Measurements from ENCODE around the gene EOGT. TPM values are rescaled to one million over a fixed set of nuclear protein-coding genes. Genes with fewer than 3 reads are reported as not detected.

EOGT gene
- total RNA-seq, 1 experiment from 2014 or later: 20.1 TPM

DNA sequence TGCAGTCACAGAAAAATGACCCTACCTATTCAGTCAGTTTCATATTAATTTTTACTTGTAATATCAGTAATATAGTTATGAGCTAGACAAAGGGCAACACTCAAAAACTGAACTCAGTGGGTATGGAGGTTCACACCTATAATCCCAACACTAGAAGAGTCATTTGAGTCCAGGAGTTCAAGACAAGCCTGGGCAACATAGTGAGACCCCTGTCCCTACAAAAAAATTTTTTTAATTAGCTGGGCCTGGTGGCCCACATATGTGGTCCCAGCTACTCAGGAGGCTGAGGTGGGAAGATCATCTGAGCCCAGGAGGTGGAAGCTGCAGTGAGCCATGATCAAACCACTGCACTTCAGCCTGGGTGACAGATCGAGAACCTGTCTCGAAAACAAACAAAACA is 35.5 kb upstream of the EOGT start:
- H3K36me3 ChIP-seq (ENCODE audit: control insufficient read depth in 1 of 2, insufficient read depth in 2 of 2, low read length in 2 of 2): peaks cover 16 to 24% of the 10 kb centered on the region in 2 experiments; a peak in 3 of 4 replicates
- intact Hi-C loops (cut with micrococcal nuclease): no loop called here
- H2AFZ ChIP-seq (ENCODE audit: low read depth, low read length, poor library complexity, severe bottlenecking): no peak overlapping the region
- BruUV-seq (replicated peaks): no TSS peak
- H3K27ac ChIP-seq (ENCODE audit: low read depth, low read length): no peak overlapping the region
- H3K9ac ChIP-seq (ENCODE audit: low read length): no peak overlapping the region
- no peak for DNase-seq (ENCODE audit: low read depth, low spot score)
- no peak for ATAC-seq
- H3K4me3 ChIP-seq (replicated peaks in 1 of 2; ENCODE audit: low read depth in 1 of 2, low read length in 2 of 2): no peak overlapping the region
- TF ChIP-seq SP1 (IDR thresholded peaks at IDR 0.05; ENCODE audit: low read depth) (no peak), JUND (IDR thresholded peaks at IDR 0.05) (no peak), TCF7L2 (IDR thresholded peaks at IDR 0.05; ENCODE audit: borderline replicate concordance, extremely low read depth, insufficient read depth, insufficient read length) (no peak), YY1 (IDR thresholded peaks at IDR 0.05; ENCODE audit: extremely low read depth, insufficient replicate concordance, low read depth, low read length) (no peak)
- TF ChIP-seq, protein P1, sequence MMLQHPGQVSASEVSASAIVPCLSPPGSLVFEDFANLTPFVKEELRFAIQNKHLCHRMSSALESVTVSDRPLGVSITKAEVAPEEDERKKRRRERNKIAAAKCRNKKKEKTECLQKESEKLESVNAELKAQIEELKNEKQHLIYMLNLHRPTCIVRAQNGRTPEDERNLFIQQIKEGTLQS (IDR thresholded peaks at IDR 0.05): no peak
- TF ChIP-seq, protein P2, sequence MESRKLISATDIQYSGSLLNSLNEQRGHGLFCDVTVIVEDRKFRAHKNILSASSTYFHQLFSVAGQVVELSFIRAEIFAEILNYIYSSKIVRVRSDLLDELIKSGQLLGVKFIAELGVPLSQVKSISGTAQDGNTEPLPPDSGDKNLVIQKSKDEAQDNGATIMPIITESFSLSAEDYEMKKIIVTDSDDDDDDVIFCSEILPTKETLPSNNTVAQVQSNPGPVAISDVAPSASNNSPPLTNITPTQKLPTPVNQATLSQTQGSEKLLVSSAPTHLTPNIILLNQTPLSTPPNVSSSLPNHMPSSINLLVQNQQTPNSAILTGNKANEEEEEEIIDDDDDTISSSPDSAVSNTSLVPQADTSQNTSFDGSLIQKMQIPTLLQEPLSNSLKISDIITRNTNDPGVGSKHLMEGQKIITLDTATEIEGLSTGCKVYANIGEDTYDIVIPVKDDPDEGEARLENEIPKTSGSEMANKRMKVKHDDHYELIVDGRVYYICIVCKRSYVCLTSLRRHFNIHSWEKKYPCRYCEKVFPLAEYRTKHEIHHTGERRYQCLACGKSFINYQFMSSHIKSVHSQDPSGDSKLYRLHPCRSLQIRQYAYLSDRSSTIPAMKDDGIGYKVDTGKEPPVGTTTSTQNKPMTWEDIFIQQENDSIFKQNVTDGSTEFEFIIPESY (IDR thresholded peaks at IDR 0.05; ENCODE audit: extremely low read depth, insufficient replicate concordance, low read length): no peak
- RAD21 ChIA-PET (ENCODE audit: low non-redundant PET in 1 of 2, low total read pairs in 2 of 2, uncharacterized antibody in 2 of 2, unreplicated experiment in 2 of 2): no interaction called here
- H3K4me2 ChIP-seq (ENCODE audit: low read length): no peak overlapping the region
- POLR2A ChIA-PET: no interaction called here
- no peaks in the 10 kb centered on the region for H4K20me1 ChIP-seq (ENCODE audit: insufficient read depth)
- no peaks in the 10 kb centered on the region for H3K27me3 ChIP-seq (ENCODE audit: insufficient read depth, low read length)
- peaks cover 50% of the 10 kb centered on the region for H3K79me2 ChIP-seq (ENCODE audit: insufficient read depth, low read length)
- peaks cover 10 to 14% of the 10 kb centered on the region in 2 experiments for H3K4me1 ChIP-seq (ENCODE audit: control insufficient read depth in 1 of 2, insufficient read depth in 2 of 2, low read length in 2 of 2)
- CTCF ChIA-PET: no interaction called here
- no peaks in the 10 kb centered on the region for H3K9me2 ChIP-seq (ENCODE audit: insufficient read depth)
- H3K9me3 ChIP-seq (ENCODE audit: control insufficient read depth in 1 of 2, insufficient read depth in 1 of 2, low read depth in 1 of 2, low read length in 2 of 2): no peaks in the 10 kb centered on the region

DNA sequence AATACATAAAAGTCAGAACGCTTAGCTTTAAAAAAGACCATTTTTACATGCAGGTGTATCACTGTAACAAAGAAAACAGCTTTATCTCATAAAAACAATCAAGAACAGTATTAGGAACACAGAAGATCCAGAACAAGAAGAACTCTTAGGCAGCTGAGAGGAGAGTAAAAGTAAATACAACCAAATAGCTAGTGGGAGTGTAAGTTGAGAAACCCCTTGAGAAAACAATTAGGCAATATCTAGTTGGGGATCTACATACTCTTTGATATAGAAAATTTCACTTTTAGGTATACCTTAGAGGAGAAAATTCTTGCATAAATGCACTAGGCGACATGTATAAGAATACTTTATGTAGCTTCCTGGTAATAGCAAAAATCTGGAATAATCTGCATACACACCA is 31.1 kb upstream of the EOGT start:
- intact Hi-C loops (cut with micrococcal nuclease): no loop called here
- Histone ChIP-seq H3K27ac (ENCODE audit: low read depth, low read length) (no peak overlapping the region), H3K9me3 (ENCODE audit: control insufficient read depth in 1 of 2, insufficient read depth in 1 of 2, low read depth in 1 of 2, low read length in 2 of 2) (no peaks in the 10 kb centered on the region), H2AFZ (ENCODE audit: low read depth, low read length, poor library complexity, severe bottlenecking) (no peak overlapping the region), H3K36me3 (ENCODE audit: control insufficient read depth in 1 of 2, insufficient read depth in 2 of 2, low read length in 2 of 2) (peaks cover 22 to 51% of the 10 kb centered on the region in 2 experiments; a peak in 3 of 4 replicates), H3K4me1 (ENCODE audit: control insufficient read depth in 1 of 2, insufficient read depth in 2 of 2, low read length in 2 of 2) (no peaks in the 10 kb centered on the region), H3K9ac (ENCODE audit: low read length) (no peak overlapping the region), H4K20me1 (ENCODE audit: insufficient read depth) (no peaks in the 10 kb centered on the region), H3K79me2 (ENCODE audit: insufficient read depth, low read length) (peaks cover 25% of the 10 kb centered on the region), H3K4me2 (ENCODE audit: low read length) (no peak overlapping the region), H3K9me2 (ENCODE audit: insufficient read depth) (no peaks in the 10 kb centered on the region), H3K4me3 (replicated peaks in 1 of 2; ENCODE audit: low read depth in 1 of 2, low read length in 2 of 2) (no peak overlapping the region), H3K27me3 (ENCODE audit: insufficient read depth, low read length) (no peaks in the 10 kb centered on the region)
- POLR2A ChIA-PET: no interaction called here
- ATAC-seq (no peak), DNase-seq (ENCODE audit: low read depth, low spot score) (no peak)
- RAD21 ChIA-PET (ENCODE audit: low non-redundant PET in 1 of 2, low total read pairs in 2 of 2, uncharacterized antibody in 2 of 2, unreplicated experiment in 2 of 2): no interaction called here
- CTCF ChIA-PET: interaction anchor here (0.6 kb wide), 1 partner anchor 20 kb away, joined by 4 read pairs; no protein-coding TSS in a partner anchor
- no TSS peak for BruUV-seq (replicated peaks)
- no peak for TF ChIP-seq ELF1 (IDR thresholded peaks at IDR 0.05; ENCODE audit: borderline replicate concordance, low read depth)
- TF ChIP-seq, protein P1 (IDR thresholded peaks at IDR 0.05): no peak
- TF ChIP-seq CBX3 (IDR thresholded peaks at IDR 0.05; ENCODE audit: low read depth): no peak
- no peak for TF ChIP-seq POLR2A (IDR thresholded peaks at IDR 0.05; ENCODE audit: borderline replicate concordance, extremely low read depth, insufficient read depth, insufficient read length)
- TF ChIP-seq, protein P2 (IDR thresholded peaks at IDR 0.05; ENCODE audit: extremely low read depth, insufficient replicate concordance, low read length): no peak
- no peak for TF ChIP-seq SRF (IDR thresholded peaks at IDR 0.05; ENCODE audit: low read depth)
- TF ChIP-seq JUND (IDR thresholded peaks at IDR 0.05): no peak
- TF ChIP-seq YY1 (IDR thresholded peaks at IDR 0.05; ENCODE audit: extremely low read depth, insufficient replicate concordance, low read depth, low read length): no peak
- TF ChIP-seq EGR1 (IDR thresholded peaks at IDR 0.05; ENCODE audit: low read depth): no peak
- TF ChIP-seq ZNF274 (IDR thresholded peaks at IDR 0.05; ENCODE audit: low read depth, low read length): no peak
- TF ChIP-seq, protein P3, sequence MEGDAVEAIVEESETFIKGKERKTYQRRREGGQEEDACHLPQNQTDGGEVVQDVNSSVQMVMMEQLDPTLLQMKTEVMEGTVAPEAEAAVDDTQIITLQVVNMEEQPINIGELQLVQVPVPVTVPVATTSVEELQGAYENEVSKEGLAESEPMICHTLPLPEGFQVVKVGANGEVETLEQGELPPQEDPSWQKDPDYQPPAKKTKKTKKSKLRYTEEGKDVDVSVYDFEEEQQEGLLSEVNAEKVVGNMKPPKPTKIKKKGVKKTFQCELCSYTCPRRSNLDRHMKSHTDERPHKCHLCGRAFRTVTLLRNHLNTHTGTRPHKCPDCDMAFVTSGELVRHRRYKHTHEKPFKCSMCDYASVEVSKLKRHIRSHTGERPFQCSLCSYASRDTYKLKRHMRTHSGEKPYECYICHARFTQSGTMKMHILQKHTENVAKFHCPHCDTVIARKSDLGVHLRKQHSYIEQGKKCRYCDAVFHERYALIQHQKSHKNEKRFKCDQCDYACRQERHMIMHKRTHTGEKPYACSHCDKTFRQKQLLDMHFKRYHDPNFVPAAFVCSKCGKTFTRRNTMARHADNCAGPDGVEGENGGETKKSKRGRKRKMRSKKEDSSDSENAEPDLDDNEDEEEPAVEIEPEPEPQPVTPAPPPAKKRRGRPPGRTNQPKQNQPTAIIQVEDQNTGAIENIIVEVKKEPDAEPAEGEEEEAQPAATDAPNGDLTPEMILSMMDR (IDR thresholded peaks at IDR 0.05 in 2 of 3, conservative IDR thresholded peaks at IDR 0.05 in 1 of 3; ENCODE audit: borderline replicate concordance in 1 of 3, insufficient read depth in 1 of 3, low read depth in 2 of 3, low read length in 2 of 3): no peak

Data from HCT116 (cell line).